Activated CD8-positive, alpha-beta T cell treated with anti-CD3 and anti-CD28 coated beads for 36 hours (primary cell): ENCODE results near the gene ATP7B. TPM values are rescaled to one million over a fixed set of nuclear protein-coding genes. Genes with fewer than 3 reads are reported as not detected.

Experiments
- ATAC-seq: fragments of 200-7000 bp; cut with Tn5 transposase; one replicate; pipeline ENCODE4 v1.10.0; 2021; ENCODE audit warnings: mild to moderate bottlenecking, moderate library complexity
- CTCF ChIA-PET: fragments of 350-600 bp; sonication (Branson Sonifier 250); formaldehyde crosslinking; loops from one replicate; lab custom pipeline; 2021; ENCODE audit warnings: antibody characterized with exemption; lab: Charles Lee
- POLR2A ChIA-PET: fragments of 350-600 bp; sonication (Branson Sonifier 250); formaldehyde crosslinking; loops from one replicate; lab custom pipeline; 2021; ENCODE audit warnings: antibody characterized with exemption; lab: Charles Lee
- DNase-seq: peaks from one replicate; pipeline ENCODE4 v3.0.0-alpha.2; 2020
- H3K27ac Mint-ChIP-seq: one replicate; pipeline ENCODE4 v1.8.0; 2021; ENCODE audit warnings: mild to moderate bottlenecking, mixed read lengths
- H3K27me3 Mint-ChIP-seq: one replicate; pipeline ENCODE4 v1.8.0; 2021; ENCODE audit warnings: mixed read lengths
- H3K36me3 Mint-ChIP-seq: one replicate; pipeline ENCODE4 v1.8.0; 2021; ENCODE audit warnings: low read depth, mixed read lengths
- H3K4me1 Mint-ChIP-seq: one replicate; pipeline ENCODE4 v1.8.0; 2021; ENCODE audit warnings: low read depth, mixed read lengths
- H3K4me3 Mint-ChIP-seq: one replicate; pipeline ENCODE4 v1.8.0; 2021; ENCODE audit warnings: mild to moderate bottlenecking, moderate library complexity, mixed read lengths
- H3K9me3 Mint-ChIP-seq: one replicate; pipeline ENCODE4 v1.8.0; 2021; ENCODE audit warnings: mixed read lengths
- intact Hi-C: fragments of 100-400 bp; cut with micrococcal nuclease; formaldehyde crosslinking; loops from one replicate; pipeline ENCODE4 v1.10.0; 2022
- total RNA-seq, 2 experiments: library from RNA; stranded (reverse); gene quantifications; one replicate each; pipeline ENCODE4 v1.2.3, GENCODE V29; 2021
- TF ChIP-seq, protein P1 (sequence below): fragments of 200-600 bp; IDR thresholded peaks from one replicate; pipeline ENCODE4 v1.8.0; 2022; ENCODE audit warnings: antibody characterized with exemption, mild to moderate bottlenecking

Gene ATP7B
- total RNA-seq, 2 experiments from 2014 or later = 1.1 TPM

DNA sequence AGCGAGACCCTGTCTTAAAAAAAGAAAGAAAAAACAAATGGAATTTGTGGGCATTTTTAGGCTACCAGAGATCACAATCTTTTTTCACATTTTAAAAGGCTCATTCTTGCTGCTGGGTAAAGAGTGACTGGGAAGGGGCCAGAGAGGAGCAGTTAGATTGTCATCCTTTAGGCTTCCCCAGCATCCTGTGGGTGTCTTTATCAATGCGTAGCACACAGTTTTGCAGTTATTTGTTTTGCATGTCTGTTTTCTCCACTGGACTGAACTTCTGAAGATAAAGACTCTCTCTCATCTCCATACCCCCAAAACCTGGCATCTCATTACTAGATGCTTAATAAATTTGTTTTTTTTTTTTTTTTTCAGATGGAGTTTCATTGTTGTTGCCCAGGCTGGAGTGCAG is 11.1 kb upstream of the ATP7B start:
- no peak overlapping the region for H3K4me3 Mint-ChIP-seq
- TF ChIP-seq, protein P1, sequence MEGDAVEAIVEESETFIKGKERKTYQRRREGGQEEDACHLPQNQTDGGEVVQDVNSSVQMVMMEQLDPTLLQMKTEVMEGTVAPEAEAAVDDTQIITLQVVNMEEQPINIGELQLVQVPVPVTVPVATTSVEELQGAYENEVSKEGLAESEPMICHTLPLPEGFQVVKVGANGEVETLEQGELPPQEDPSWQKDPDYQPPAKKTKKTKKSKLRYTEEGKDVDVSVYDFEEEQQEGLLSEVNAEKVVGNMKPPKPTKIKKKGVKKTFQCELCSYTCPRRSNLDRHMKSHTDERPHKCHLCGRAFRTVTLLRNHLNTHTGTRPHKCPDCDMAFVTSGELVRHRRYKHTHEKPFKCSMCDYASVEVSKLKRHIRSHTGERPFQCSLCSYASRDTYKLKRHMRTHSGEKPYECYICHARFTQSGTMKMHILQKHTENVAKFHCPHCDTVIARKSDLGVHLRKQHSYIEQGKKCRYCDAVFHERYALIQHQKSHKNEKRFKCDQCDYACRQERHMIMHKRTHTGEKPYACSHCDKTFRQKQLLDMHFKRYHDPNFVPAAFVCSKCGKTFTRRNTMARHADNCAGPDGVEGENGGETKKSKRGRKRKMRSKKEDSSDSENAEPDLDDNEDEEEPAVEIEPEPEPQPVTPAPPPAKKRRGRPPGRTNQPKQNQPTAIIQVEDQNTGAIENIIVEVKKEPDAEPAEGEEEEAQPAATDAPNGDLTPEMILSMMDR = no peak
- ATAC-seq (no peak), DNase-seq (no peak)
- peaks cover 20% of the 10 kb centered on the region for H3K4me1 Mint-ChIP-seq
- H3K9me3 Mint-ChIP-seq = peaks cover 1% of the 10 kb centered on the region
- H3K27me3 Mint-ChIP-seq = no peaks in the 10 kb centered on the region
- CTCF ChIA-PET = no interaction called here
- H3K36me3 Mint-ChIP-seq = peaks cover 63% of the 10 kb centered on the region
- POLR2A ChIA-PET = interaction anchor here (0.8 to 1.1 kb wide), 2 partner anchors 9 to 10 kb away, joined by 3 read pairs; no protein-coding TSS in a partner anchor
- no peak overlapping the region for H3K27ac Mint-ChIP-seq
- intact Hi-C loops = no loop called here

DNA sequence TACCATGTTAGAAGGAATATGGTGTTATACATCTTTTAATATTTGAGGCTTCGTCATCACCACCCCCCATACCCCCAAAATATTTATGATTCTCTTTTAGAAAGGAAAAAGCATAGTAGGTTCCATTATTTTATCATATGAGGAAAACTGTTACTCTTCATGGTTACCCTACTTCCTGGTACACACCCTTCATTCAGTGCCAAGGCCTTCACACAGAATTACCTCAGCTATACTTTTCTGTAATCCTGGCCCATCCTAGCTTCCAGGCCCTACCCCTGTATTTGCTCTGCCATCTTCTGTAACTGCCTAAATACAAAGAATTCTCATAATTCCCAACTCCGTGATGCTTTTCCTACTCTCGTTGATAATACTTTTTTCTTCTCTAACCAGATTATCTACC is 8.9 kb upstream of the ATP7B start:
- DNase-seq (no peak), ATAC-seq (no peak)
- Mint-ChIP-seq H3K27me3 (no peaks in the 10 kb centered on the region), H3K4me3 (no peak overlapping the region), H3K4me1 (peaks cover 8% of the 10 kb centered on the region), H3K27ac (no peak overlapping the region), H3K36me3 (peaks cover 47% of the 10 kb centered on the region), H3K9me3 (no peaks in the 10 kb centered on the region)
- intact Hi-C loops = no loop called here
- ChIA-PET CTCF (no interaction called here), POLR2A (no interaction called here)
- TF ChIP-seq, protein P1 = no peak

DNA sequence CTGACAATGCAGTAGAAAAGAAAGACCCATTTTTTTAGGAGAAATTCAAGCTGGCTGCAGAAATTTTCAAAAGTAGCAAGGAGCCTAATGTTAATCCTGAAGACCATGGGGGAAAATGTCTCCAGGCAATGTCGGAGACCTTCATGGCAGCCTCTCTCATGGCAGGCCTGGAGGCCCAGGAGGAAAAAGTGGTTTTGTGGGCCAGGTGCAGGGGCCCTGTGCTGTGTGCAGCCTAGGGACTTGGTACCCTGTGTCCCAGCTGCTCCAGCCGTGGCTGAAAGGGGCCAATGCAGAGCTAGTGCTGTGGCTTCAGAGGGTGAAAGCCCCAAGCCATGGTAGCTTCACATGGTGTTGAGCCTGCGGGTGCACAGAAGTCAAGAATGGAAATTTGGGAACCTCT is 5.0 kb upstream of the ATP7B start:
- ATAC-seq (no peak), DNase-seq (no peak)
- H3K27me3 Mint-ChIP-seq = no peaks in the 10 kb centered on the region
- TF ChIP-seq, protein P1 = no peak
- H3K36me3 Mint-ChIP-seq = peaks cover 21% of the 10 kb centered on the region
- H3K9me3 Mint-ChIP-seq = no peaks in the 10 kb centered on the region
- H3K4me1 Mint-ChIP-seq = peaks cover 11% of the 10 kb centered on the region
- no peak overlapping the region for H3K27ac Mint-ChIP-seq
- ChIA-PET CTCF (no interaction called here), POLR2A (no interaction called here)
- H3K4me3 Mint-ChIP-seq = no peak overlapping the region
- intact Hi-C loops = no loop called here

DNA sequence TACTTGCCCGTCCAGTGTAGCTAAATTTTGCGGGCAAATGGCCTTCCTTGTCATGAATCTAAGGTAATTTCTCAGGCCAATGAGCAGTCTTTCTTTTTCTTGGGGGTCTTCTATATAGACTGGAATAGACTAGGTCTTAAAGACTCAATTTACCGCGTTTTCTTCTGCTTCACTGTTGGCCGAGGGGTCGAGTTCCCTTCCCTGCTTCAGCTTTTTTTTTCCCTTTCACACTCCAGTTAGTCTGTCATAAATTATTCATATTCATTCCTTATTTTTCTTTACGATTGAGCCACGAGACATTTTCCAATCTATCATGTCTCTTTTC is 1.2 kb upstream of the ATP7B start:
- Mint-ChIP-seq H3K4me1 (peaks cover 14% of the 10 kb centered on the region), H3K9me3 (no peaks in the 10 kb centered on the region), H3K27ac (peak overlapping the region; percentile 94), H3K27me3 (peaks cover 16% of the 10 kb centered on the region), H3K4me3 (peak overlapping the region; percentile 99), H3K36me3 (peaks cover 6% of the 10 kb centered on the region)
- DNase-seq (no peak), ATAC-seq (peak; percentile 1)
- CTCF ChIA-PET = interaction anchor here (0.6 to 3.4 kb wide), 5 partner anchors 10 to 126 kb away, joined by 3 to 19 read pairs (median 4); partner anchors contain the start of gene NEK5
- POLR2A ChIA-PET = interaction anchor here (0.6 to 1.6 kb wide), 5 partner anchors 10 to 184 kb away, joined by 3 read pairs; partner anchors contain the start of gene UTP14C
- intact Hi-C loops = no loop called here
- TF ChIP-seq, protein P1 = no peak

DNA sequence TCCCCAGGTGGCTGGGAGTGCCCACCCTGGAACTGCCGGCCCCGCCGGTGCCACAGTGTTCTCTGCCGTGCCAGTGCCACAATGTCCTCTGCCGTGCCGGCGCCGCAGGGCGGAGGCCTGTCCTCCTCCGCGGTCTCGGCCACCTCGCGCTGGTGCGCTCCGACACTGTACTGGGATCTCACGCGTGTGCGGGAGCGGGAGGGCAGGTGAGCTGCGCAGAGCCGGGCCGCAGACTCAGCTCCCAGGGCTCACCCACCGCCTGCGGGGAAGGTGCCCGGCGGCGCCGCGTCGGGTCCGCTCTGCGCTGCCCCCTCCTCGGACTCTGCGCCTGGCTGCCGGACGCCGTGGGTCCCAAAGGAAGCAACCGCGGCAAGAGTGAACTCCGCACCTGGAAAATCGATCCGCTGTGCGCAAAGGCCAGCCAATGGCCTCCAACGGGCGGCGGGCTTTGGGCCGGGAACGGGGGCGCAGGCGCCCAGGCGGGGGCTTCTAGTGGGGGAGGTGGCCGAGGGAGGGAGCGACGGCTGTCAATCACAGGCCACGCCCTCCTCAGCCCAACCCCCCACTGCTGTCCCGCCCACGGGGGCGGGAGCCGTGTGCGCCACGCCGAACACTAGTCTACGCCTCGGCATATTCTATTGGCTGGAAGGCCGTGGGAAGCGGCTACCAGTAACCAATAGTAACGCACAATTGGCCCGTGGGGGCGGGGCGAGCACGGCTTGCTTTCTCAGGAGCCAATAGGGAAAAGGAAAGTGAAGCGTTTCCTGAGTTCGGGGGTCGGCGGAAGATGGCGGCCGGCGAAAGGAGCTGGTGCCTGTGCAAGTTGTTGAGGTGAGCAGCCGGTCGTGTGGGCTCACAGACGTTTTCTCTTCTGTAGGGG is 622 bp upstream of the ATP7B start, which contains the start of gene ALG11:
Gene ALG11 (plus strand): TSS at position 767 of the 880 bp plus-strand sequence. CDS start 21 bp downstream, at position 788.
- intact Hi-C loops = no loop called here
- CTCF ChIA-PET = interaction anchor here (0.6 to 3.4 kb wide), 4 partner anchors 10 to 127 kb away, joined by 3 to 19 read pairs (median 4); partner anchors contain the start of gene NEK5
- Mint-ChIP-seq H3K36me3 (peaks cover 6% of the 10 kb centered on the region), H3K27ac (peak within 1 kb of the TSS; percentile 94), H3K4me3 (peak within 1 kb of the TSS; percentile 99), H3K9me3 (no peaks in the 10 kb centered on the region), H3K4me1 (peaks cover 14% of the 10 kb centered on the region), H3K27me3 (peaks cover 16% of the 10 kb centered on the region)
- ATAC-seq (peak; percentile 99), DNase-seq (peak; percentile 100)
- POLR2A ChIA-PET = interaction anchor here (0.6 to 1.6 kb wide), 3 partner anchors 13 to 183 kb away, joined by 3 read pairs; partner anchors contain the start of gene UTP14C
- TF ChIP-seq, protein P1 = no peak
